Measurements from ENCODE around the gene BRINP3. TPM values are rescaled to one million over a fixed set of nuclear protein-coding genes. Genes with fewer than 3 reads are reported as not detected.

Gene BRINP3
- total RNA-seq, 4 donors from 2014 or later, result 5.0 to 30.3 (median 14.1) TPM

DNA sequence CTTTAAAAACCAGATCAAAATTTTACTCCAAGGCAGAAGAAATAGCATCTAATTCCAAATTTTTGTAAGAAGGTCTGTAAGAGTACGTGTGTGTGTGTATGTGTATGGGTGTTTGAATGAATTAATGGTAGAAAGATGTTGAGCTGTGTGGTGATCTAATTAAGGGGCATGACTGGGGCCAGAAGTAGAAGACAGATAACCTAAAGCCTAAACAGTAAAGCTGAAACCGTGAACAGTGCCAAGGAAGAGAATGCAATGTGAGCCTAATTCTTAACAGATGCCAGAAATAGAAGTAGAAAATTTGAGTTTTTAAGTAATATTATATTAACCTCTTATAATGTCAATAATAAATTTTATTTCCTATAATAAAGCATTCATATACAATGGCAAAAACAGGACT lies 38.2 kb downstream of the BRINP3 start:
- H3K36me3 ChIP-seq, result no peaks in the 10 kb centered on the region
- TF ChIP-seq POLR2A (IDR thresholded peaks at IDR 0.05), result no peak
- TF ChIP-seq POLR2AphosphoS5 (IDR thresholded peaks at IDR 0.05), result no peak
- TF ChIP-seq, protein P1, sequence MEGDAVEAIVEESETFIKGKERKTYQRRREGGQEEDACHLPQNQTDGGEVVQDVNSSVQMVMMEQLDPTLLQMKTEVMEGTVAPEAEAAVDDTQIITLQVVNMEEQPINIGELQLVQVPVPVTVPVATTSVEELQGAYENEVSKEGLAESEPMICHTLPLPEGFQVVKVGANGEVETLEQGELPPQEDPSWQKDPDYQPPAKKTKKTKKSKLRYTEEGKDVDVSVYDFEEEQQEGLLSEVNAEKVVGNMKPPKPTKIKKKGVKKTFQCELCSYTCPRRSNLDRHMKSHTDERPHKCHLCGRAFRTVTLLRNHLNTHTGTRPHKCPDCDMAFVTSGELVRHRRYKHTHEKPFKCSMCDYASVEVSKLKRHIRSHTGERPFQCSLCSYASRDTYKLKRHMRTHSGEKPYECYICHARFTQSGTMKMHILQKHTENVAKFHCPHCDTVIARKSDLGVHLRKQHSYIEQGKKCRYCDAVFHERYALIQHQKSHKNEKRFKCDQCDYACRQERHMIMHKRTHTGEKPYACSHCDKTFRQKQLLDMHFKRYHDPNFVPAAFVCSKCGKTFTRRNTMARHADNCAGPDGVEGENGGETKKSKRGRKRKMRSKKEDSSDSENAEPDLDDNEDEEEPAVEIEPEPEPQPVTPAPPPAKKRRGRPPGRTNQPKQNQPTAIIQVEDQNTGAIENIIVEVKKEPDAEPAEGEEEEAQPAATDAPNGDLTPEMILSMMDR (IDR thresholded peaks at IDR 0.05), result no peak
- TF ChIP-seq EP300 (IDR thresholded peaks at IDR 0.05; ENCODE audit: low read depth), result no peak
- no peak for DNase-seq
- in situ Hi-C loops (cut with MboI; ENCODE audit: low pct_ligation_motif_present in 1 of 4, low pct_unique_long_range_greater_than_20kb in 1 of 4, low sequenced_read_pairs in 3 of 4), result no loop called here
- no peak overlapping the region for H3K27ac ChIP-seq
- intact Hi-C loops (cut with DNase I; ENCODE audit: low total_unique reads), result no loop called here
- no peaks in the 10 kb centered on the region for H3K27me3 ChIP-seq
- 64 to 78% methylated on average over 2 of the region's 2 CpGs for whole genome bisulfite sequencing, 2 donors (ENCODE audit: low coverage in 1 of 2)
- H3K4me1 ChIP-seq, result no peaks in the 10 kb centered on the region
- H3K4me3 ChIP-seq, result no peak overlapping the region
- no peaks in the 10 kb centered on the region for H3K9me3 ChIP-seq

DNA sequence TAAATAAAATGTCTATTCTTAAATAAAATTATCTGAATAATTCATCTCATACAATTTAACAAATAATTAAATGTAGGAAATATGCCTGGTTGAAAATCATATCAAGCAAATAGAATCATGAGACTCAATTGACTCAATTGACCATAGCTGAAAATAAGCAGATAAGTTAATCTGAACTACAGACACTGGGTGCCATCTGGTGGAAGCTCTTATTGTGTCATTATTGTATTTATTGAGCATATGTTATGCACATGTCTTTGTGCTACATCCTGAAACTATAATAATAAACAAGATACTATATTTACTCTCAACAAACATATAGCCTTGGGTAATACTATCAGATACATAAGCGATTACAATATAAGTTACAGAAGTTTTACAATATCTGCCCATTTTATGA lies 41.0 kb downstream of the BRINP3 start:
- 75 to 80% methylated on average over 1 of the region's 1 CpG for WGBS, 2 donors (ENCODE audit: low coverage in 1 of 2)
- no peak overlapping the region for H3K4me3 ChIP-seq
- in situ Hi-C loops (cut with MboI; ENCODE audit: low pct_ligation_motif_present in 1 of 4, low pct_unique_long_range_greater_than_20kb in 1 of 4, low sequenced_read_pairs in 3 of 4) (no loop called here), intact Hi-C loops (cut with DNase I; ENCODE audit: low total_unique reads) (no loop called here)
- H3K9me3 ChIP-seq, result no peaks in the 10 kb centered on the region
- H3K36me3 ChIP-seq, result no peaks in the 10 kb centered on the region
- H3K27me3 ChIP-seq, result no peaks in the 10 kb centered on the region
- H3K4me1 ChIP-seq, result no peaks in the 10 kb centered on the region
- H3K27ac ChIP-seq, result no peak overlapping the region
- TF ChIP-seq POLR2AphosphoS5 (IDR thresholded peaks at IDR 0.05), result no peak
- TF ChIP-seq, protein P1 (IDR thresholded peaks at IDR 0.05), result peak in 3 of 5 experiments; percentile 9 to 15 (median 11)
- DNase-seq, result no peak

DNA sequence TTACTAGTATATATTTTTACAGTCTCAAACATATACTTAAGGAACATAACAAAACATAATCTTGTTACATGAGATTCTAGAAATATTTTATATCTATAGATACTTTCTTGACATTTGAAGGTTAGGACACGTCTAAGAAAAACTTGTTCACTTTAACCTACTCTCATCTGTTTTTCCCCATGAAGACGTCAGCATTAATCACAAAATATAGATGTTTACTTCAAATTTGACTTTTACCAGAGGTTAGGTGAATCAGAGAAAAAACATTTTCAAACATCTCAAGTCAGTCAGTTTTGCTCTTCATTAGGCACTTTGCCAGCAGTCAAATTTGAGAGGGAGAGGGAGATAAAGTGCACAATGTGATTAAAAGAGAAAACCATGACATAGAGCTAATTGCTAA lies 47.7 kb downstream of the BRINP3 start:
- Histone ChIP-seq H3K27me3 (no peaks in the 10 kb centered on the region), H3K4me1 (no peaks in the 10 kb centered on the region), H3K36me3 (no peaks in the 10 kb centered on the region), H3K27ac (no peak overlapping the region), H3K9me3 (no peaks in the 10 kb centered on the region), H3K4me3 (no peak overlapping the region)
- no peak for DNase-seq
- intact Hi-C loops (cut with DNase I; ENCODE audit: low total_unique reads) (no loop called here), in situ Hi-C loops (cut with MboI; ENCODE audit: low pct_ligation_motif_present in 1 of 4, low pct_unique_long_range_greater_than_20kb in 1 of 4, low sequenced_read_pairs in 3 of 4) (no loop called here)
- 72 to 85% methylated on average over 2 of the region's 2 CpGs for WGBS, 2 donors (ENCODE audit: low coverage in 1 of 2)
- TF ChIP-seq EP300 (IDR thresholded peaks at IDR 0.05; ENCODE audit: low read depth) (no peak), POLR2A (IDR thresholded peaks at IDR 0.05) (no peak), POLR2AphosphoS5 (IDR thresholded peaks at IDR 0.05) (no peak)
- TF ChIP-seq, protein P1 (IDR thresholded peaks at IDR 0.05), result no peak

DNA sequence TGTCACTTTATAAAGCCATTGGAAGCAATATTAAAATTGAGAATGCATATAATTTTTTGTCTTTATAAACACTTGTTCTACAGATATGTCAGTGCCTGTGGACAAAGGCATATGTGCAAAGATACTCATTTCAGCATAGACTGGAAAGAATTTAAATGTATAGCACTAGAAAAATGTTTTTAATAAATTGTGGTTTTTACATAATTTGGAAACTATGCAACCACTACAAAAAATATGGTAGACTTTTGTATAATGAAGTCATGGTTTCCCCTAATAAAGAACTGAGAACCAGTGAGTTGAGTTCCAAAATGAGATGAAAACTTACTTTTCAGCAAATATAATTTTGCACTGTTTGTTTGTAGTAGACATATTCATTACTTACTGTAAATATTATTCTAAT lies 48.5 kb downstream of the BRINP3 start:
- no peaks in the 10 kb centered on the region for H3K9me3 ChIP-seq
- no peak overlapping the region for H3K4me3 ChIP-seq
- intact Hi-C loops (cut with DNase I; ENCODE audit: low total_unique reads) (no loop called here), in situ Hi-C loops (cut with MboI; ENCODE audit: low pct_ligation_motif_present in 1 of 4, low pct_unique_long_range_greater_than_20kb in 1 of 4, low sequenced_read_pairs in 3 of 4) (no loop called here)
- H3K4me1 ChIP-seq, result no peaks in the 10 kb centered on the region
- DNase-seq, result no peak
- TF ChIP-seq POLR2A (IDR thresholded peaks at IDR 0.05) (no peak), POLR2AphosphoS5 (IDR thresholded peaks at IDR 0.05) (no peak), EP300 (IDR thresholded peaks at IDR 0.05; ENCODE audit: low read depth) (no peak)
- TF ChIP-seq, protein P1 (IDR thresholded peaks at IDR 0.05), result no peak
- H3K36me3 ChIP-seq, result no peaks in the 10 kb centered on the region
- H3K27ac ChIP-seq, result no peak overlapping the region
- H3K27me3 ChIP-seq, result no peaks in the 10 kb centered on the region

Measured in transverse colon (tissue), 4 donors.